Stimulated activated CD8-positive, alpha-beta memory T cell treated with anti-CD3 and anti-CD28 coated beads, Interleukin-15, amount 100 ng/mL, for 1 hour (primary cell): ENCODE data around the gene CDKN1A.

Experiments
- DNase-seq: peaks from one replicate; pipeline ENCODE4 v3.0.0-alpha.2; 2020; ENCODE audit warnings: low read depth

The CDKN1A gene

GRCh38 chr6:36677753-36678487 lies 594 bp upstream of the CDKN1A start:
- DNase-seq = no peak

GRCh38 chr6:36679043-36679833 lies 724 bp downstream of the CDKN1A start:
- DNase-seq = no peak

DNA sequence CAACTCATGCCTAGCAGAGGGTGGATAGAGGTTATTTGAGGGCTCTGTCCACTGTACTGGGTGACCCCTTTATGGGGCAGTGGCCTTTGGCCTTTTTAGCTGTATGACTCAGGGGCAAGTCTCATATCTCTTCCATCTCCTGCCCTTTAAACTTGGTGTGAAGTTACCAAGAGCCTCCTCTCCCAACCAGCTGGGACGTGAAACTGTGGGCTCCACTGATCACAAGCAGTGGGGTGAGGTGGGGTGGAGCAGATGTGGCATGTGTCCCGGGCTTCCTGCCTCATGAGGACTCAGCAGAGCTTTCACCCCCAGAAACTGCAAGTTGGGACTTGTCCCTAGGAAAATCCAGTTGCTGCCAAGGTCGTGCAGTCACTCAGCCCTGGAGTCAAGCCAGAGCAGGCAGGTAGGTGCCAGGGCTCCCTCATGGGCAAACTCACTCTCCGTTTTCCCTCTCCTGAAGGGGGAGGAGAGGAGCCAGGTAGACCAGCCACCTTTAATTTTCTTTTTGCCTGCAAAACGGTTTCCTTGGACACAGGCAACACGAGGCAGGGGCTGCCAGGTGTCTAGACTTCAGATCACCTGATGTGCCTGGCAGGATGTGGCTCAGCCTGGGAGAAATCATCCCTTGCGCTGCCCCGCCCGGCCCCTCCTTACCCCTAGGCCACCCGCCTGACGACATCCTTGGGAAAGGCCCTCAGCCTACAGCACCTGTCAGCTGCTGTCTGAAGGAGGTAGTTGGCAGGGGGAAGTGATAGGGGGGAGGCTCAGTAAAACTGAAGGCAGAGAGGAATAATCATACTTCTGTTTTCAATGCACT lies 4.0 kb downstream of the CDKN1A start:
- no peak for DNase-seq

- DNase-seq = no peak
Measured at GRCh38 chr6:36683145-36683655, 4.7 kb downstream of the CDKN1A start.

DNA sequence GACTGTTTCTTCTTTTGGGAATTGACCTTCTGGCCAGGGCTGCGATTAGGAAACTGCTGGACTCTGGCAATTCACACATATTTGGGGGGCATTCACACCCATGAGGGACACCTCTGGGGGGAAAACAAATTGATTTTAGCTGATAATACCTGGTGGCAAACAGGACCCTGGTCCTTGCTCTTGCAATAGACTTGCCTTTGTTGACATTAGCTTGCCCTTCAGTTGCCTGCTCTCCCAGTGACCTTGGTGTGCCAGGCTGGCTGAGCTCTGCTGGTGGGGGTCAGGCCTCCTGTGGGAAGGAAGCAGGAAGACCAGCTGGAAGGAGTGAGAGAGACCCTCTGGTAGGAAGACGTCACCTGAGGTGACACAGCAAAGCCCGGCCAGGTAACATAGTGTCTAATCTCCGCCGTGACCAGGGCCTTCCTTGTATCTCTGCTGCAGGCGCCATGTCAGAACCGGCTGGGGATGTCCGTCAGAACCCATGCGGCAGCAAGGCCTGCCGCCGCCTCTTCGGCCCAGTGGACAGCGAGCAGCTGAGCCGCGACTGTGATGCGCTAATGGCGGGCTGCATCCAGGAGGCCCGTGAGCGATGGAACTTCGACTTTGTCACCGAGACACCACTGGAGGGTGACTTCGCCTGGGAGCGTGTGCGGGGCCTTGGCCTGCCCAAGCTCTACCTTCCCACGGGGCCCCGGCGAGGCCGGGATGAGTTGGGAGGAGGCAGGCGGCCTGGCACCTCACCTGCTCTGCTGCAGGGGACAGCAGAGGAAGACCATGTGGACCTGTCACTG lies 5.3 kb downstream of the CDKN1A start:
- DNase-seq = no peak

DNA sequence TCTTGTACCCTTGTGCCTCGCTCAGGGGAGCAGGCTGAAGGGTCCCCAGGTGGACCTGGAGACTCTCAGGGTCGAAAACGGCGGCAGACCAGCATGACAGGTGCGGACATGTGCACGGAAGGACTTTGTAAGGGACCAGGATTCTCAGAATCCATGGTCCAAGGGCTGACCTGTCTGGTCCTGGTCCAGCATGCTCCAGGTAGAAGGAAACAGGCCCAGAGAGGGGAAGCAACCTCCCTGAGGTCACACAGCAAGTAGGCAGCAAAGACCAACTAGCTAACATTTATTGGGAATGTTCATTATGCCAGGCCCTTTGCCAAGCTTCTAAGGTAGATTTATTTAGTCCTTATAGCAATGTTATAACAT lies 5.9 kb downstream of the CDKN1A start:
- no peak for DNase-seq

DNA sequence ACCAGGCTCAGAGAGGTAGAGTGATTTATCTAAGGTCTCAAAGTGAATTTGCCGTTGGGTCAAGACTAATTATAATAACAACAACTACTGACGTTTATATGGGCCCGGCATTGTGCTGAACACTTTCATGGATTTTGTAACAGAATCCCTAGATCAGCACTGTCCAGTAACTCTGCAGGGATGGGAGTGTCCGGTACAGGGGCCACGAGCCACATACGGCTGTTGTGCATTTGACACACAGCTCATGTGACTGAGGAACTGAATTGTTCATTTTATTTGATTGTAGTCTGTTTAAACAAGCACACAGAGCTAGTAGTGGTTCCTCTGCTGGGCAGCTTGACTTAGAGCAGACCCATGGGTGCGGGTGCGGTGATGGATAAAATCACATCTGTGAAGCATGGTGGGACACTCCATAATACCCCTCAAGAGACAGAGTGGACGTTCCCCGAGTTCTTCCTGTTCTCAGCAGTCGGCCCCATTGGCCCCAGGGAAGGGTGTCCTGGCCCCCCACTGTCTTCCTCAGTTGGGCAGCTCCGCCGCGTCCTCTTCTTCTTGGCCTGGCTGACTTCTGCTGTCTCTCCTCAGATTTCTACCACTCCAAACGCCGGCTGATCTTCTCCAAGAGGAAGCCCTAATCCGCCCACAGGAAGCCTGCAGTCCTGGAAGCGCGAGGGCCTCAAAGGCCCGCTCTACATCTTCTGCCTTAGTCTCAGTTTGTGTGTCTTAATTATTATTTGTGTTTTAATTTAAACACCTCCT lies 6.8 kb downstream of the CDKN1A start:
- DNase-seq = no peak

DNA sequence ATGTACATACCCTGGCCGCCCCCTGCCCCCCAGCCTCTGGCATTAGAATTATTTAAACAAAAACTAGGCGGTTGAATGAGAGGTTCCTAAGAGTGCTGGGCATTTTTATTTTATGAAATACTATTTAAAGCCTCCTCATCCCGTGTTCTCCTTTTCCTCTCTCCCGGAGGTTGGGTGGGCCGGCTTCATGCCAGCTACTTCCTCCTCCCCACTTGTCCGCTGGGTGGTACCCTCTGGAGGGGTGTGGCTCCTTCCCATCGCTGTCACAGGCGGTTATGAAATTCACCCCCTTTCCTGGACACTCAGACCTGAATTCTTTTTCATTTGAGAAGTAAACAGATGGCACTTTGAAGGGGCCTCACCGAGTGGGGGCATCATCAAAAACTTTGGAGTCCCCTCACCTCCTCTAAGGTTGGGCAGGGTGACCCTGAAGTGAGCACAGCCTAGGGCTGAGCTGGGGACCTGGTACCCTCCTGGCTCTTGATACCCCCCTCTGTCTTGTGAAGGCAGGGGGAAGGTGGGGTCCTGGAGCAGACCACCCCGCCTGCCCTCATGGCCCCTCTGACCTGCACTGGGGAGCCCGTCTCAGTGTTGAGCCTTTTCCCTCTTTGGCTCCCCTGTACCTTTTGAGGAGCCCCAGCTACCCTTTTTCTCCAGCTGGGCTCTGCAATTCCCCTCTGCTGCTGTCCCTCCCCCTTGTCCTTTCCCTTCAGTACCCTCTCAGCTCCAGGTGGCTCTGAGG lies 7.6 kb downstream of the CDKN1A start:
- DNase-seq = no peak

GRCh38 chr6:36686668-36687513 lies 8.4 kb downstream of the CDKN1A start:
- no peak for DNase-seq

DNA sequence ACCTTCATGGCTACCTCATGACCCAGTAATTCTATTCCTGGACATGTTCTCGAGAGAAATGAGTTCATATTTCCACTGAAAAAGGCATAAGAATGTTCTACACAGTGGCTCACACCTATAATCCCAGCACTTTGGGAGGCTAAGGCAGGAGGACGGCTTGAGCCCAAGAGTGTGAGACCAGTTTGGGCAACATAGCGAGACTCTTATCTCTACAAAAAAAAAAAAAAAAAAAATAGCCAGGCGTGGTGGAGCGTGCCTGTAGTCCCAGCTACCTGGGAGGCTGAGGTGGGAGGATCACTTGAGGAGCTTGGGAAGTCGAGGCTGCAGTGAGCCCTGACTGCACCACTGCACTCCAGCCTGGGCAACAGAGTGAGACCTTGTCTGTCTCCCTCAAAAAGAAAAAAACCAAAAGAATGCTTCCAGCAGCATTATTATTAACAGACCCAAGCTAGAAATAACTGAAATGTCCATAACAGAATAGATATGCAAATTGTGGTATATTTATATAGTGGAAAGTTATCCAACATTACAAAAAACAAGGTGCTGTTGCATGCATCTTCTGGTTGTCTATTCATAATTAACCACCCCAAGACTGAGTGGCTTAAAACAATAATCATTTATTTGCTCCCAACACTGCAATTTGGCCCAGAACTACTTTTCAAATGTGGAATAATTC lies 9.7 kb downstream of the CDKN1A start:
- DNase-seq = no peak

DNA sequence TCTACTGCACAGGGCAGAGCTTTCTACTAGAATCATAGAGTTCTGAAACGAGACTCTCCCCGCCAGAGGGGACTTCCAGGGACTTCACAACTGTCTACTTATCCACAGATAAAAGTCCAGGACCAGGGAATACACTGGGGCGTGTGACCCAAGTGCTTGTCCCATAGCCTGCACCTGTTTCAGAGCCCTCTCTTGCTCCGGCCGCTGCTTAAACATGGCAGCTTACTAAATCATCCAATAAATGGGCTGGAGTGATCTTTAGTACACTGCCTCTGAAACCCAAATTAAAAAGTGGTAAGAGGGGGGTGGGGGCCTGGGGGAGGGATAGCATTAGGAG lies 10.2 kb downstream of the CDKN1A start:
- no peak for DNase-seq

DNA sequence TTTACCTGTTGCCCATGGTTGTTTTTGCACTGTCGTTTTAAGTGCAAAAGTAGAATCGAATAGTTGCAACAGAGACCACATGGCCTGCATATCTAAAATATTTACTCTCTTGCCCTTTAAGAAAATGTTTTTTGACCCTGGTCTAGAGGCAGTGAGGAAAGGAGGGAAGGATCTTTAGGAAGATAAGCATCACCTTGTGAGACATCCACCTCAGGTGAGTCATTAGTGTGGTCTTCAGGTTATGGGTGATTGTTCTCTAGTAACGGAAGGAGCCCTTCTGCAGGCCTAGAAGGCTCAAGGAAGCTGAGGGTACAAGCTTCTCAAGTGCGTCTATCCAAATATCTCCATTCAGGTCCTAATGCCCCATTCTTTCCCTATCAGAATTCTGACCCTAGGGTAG lies 12.5 kb downstream of the CDKN1A start:
- no peak for DNase-seq

DNA sequence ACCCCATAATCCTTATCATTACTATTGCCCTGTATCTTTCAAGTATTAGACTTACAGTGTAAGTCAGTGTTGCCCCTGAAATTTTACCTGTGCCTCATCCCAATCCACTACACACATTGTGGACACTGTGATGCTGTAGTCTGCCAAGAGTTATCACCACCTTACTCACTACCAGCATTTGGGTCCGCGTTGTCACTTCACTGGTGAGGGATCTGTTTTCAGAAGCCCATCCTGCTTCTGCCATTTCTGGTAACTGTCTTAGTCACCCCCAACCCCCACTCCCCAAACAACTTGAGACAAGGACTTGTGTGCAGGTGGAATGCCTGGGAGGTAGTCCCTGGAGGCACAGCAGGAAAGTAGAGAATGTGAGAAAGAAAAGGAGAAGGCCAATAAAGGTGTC lies 13.1 kb downstream of the CDKN1A start:
- no peak for DNase-seq

DNA sequence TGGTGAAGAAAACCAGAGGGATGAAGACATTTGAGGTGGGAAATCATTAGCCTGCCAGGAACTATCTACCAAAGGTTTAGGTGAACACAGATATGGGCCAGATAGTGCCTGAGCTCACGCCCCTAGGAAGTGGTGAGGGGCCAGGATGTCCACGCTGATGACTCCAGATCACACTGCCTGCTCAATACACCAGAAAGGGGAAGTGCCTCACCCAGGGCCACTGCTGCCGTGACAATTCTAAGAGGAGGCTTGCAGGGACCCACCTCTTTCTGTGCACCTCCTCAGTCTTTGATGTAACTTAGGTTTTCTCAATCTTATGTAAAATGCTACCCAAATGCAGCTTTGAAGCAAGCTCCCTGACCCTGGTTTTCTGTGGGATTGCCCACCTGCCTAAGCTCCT lies 13.7 kb downstream of the CDKN1A start:
- no peak for DNase-seq

GRCh38 chr6:36692861-36693702 lies 14.6 kb downstream of the CDKN1A start:
- no peak for DNase-seq

- no peak for DNase-seq
Measured at GRCh38 chr6:36694616-36695015, 16.1 kb downstream of the CDKN1A start.

- no peak for DNase-seq
Measured at GRCh38 chr6:36695414-36695813, 16.9 kb downstream of the CDKN1A start.

DNA sequence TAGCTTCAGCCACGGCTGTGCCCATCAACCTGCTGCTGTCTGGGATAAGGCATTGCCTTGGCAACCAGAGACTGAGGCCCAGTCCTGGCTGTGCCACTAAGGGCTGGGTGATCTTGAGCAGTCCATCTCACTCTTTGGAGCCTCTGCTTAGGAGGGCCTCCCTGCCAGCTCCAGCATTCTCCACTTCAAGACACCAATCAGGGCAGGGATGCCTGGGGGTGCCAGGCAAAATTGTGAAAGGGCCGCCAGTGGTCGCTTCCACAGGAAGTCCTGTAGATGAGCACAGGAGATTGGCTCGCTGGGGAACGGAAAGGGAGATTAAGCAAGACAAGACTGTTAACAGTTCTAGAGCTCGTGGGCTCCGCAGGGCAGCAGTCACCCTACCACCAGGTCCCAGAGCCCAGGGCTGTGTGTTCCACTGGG lies 19.0 kb downstream of the CDKN1A start, which contains the start of gene RAB44:
Gene RAB44 (plus strand): TSS at position 346 of the 423 bp plus-strand sequence. CDS start 6,410 bp downstream, outside the sequence.
- DNase-seq = no peak
